ENCODE data around the gene AHRR.
"Not testable (repeated sequence)": the region's sequence is repeated elsewhere in the genome, so short reads cannot be mapped to it uniquely, and the experiment has no call there.

AHRR gene

GRCh38 chr5:306011-306805 lies 15.3 kb upstream of the AHRR start:
- DNase-seq = no peak

- no peak for DNase-seq
Observed at GRCh38 chr5:307306-307705, 14.2 kb upstream of the AHRR start.

DNA sequence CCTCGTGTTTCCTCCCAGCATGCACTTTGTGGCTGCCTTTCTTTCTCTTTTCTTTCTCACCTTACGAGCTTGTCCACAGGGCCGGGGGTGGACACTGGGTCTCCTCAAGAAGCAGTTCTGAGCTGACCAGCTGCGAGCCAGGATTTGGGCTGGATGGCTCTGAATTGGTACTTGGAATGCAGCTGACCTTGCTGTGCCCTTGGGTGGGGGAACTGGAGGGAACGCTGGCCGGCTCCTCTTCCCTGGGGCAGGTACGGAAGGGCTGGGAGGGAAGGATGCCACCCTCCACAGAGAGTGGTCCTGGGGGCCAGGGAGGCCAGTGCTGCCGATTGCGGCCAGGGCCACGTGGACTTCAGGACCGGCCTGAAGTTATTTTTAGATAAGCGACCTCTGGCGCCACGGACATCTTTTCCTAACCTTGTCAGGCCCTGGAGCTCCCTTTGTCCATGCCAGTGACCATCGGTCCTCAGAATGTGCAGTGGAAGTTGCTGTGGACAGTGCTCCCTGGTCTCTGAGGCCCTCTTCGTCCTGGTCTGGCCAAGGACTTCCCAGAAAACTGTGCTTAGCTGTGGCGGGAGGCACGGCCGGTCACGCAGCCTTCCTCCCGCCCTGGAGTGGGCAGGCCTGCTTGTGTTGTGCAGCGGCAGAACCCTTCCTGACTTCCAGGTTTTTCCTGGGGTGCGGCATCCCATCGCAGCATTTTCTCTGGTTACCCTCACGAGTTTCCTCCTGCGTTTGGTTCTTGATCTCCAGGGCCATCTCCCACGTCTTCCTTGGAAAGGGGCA lies 13.5 kb upstream of the AHRR start:
- peak; percentile 29 for DNase-seq

- DNase-seq = peak; percentile 42
Observed at GRCh38 chr5:308672-309271, 12.7 kb upstream of the AHRR start.

GRCh38 chr5:309831-310230 lies 11.7 kb upstream of the AHRR start:
- DNase-seq = not testable (repeated sequence)

- DNase-seq = no peak
Observed at GRCh38 chr5:310516-310915, 11.0 kb upstream of the AHRR start.

DNA sequence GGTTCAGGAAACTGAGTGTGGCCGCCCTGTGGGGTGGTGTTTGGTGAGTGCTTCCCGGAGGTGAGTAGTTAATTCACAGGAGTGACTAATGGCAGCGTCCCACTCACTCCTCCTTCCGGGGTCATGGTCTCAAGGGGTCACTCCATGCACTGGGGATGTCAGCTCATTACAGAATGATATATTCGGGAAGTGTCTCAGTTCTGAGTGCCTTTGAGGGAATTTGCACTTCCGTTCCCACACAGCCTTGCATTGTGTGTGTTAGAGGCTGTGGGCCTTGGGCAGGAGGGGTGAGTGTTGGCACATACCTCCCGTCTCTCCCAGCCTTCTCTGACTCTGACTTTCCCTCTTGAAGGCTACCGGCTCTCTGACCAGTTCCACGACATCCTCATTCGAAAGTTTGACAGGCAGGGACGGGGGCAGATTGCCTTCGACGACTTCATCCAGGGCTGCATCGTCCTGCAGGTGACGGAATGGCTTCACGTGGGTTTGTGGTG lies 10.5 kb upstream of the AHRR start:
- DNase-seq = no peak

GRCh38 chr5:311963-312362 lies 9.6 kb upstream of the AHRR start:
- no peak for DNase-seq

DNA sequence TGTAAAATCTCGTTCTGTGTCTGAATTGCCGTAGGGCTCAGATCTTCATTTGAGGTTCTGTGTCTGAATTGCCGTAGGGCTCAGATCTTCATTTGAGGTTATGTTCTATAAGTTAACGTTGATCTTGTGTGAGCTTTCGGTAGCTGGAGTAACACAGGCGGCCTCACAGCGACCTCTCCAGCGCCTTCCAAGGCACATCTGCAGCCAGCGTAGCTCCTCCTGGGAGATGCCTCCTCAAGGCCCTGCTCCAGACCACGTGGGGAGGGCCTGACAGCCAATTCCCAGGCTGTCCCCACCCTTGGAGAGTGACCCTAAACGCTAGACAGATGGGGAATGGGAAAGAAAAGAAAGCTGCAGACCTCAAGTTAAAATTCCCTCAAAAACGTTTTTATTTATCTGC lies 8.7 kb upstream of the AHRR start:
- DNase-seq = no peak

DNA sequence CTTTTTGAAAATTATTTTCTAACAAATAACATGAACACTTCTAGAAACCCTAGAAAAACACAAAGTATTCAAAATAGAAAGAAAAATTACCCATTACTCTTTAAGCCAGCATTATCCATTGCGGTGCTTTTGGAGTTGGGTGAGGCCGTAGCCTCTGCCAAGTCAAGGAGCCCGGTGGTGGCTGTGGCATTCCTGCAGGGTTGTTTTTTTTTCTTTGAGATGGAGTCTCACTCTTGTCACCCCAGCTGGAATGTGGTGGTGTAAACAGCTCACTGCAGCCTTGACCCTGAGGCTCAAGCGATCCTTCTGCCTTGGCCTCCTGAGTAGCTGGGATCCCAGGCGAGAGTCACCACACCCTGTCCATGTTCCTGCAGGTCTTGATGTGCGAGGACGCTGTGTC lies 8.2 kb upstream of the AHRR start:
- DNase-seq = no peak

DNA sequence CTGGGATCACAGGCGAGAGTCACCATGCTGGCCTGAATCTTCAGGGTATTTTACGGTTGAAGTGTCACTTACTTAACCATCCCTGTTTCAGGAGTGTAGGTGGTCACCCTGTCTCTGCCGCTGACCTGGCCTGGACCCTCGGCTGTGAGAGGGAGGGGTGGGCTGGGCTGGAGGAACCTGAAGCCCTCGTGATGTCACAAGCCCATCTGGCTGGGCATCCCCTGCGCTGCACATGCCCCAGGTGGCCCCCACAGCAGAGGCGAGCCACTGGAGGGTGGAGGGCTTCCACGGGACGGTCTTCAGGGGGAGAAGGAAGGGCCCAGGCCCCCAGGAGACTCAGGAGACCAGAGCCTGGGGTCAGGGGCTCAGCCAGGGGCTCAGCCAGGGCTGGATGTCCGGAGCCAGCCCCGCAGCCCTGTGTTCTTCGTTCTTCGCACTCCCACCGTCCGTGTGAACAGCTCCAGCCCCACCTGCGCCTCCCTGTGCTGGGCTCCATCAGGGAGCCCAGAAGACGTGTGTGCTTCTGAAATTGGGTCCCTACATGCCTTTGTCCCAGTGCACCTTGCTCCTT lies 7.6 kb upstream of the AHRR start:
- DNase-seq = no peak

GRCh38 chr5:314676-315487 lies 6.6 kb upstream of the AHRR start:
- DNase-seq = no peak

DNA sequence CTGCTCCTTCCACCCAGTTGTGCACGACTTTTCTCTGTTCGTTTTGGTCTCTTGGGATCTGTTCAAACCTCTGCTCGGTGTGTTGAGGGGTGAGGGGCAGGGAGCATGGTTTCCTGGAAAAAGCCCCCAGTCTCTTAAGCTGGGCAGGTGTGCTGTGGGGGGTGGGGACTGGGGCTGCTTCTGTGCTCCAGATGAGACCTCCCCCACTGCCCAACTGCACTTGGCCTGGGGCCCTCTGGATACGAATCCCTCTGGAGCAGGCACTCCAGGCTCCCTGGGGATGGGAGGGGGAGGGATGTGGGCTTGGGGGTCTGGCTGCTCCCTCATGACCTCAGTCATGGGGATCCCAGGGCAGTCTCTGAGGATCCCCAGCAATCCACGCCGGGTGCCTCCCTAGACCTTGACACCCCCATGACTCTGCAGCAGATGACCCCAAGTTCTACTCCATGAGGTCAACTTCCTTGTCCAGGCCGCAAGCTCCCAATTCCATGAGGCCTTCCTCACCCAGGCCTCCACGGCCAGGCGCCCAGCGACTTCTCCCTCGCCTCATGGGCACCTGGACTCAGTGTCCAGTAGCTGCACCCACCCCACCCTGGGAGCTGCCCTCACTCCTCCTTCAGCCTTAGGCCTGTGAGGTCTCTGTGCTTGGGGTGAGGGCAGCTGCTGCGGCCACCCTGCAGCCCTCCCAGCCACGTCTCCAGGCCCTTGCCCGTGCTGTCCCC lies 5.9 kb upstream of the AHRR start:
- no peak for DNase-seq

DNA sequence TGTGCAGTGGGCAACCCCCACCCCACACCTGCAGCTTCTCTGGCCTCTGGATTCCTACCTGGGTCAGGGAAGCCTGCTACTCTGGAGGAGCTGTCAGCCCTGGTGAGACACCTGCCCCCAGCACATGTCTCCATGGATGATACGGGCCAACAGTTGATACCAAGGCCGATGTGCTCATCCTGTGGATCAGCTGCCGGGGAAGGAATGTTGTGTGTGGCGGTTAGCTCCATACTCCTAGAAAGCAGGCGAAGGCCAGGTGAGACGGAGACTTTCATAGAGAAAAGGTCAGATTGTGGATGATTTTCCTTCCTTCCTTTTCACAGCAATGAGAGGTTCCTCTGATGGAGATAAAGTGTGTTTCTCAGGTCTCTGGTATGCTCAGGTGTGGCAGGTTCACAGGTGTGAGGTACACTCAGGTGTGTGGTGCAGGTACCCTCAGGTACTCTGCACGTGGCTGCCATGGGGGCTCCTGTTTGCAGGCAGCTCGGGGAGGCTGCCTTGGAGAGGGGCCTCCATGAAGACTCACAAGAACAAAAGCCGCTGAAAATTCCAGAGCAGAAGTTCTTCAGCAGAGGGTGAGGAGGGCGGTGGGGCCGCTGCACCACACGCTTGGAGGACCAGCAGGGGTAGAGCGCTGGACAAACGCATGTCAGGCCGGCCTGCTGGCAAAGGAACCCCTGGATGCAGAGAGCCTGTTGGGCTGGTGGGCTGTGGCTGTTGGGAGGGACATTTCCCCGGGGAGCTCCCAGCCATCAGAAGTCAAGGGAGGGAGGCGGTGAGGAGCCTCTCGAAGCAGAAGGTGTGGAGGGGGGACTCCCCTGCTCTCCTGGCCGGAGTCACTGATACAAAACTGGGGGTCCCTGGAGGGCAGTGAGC lies 5.1 kb upstream of the AHRR start:
- DNase-seq = peak; percentile 48

- DNase-seq = peak; percentile 83
Observed at GRCh38 chr5:317086-317811, 4.3 kb upstream of the AHRR start.

GRCh38 chr5:318341-318897 lies 3.1 kb upstream of the AHRR start:
- no peak for DNase-seq

- DNase-seq = no peak
Observed at GRCh38 chr5:318931-319601, 2.4 kb upstream of the AHRR start.

- no peak for DNase-seq
Observed at GRCh38 chr5:320524-321229, 837 bp upstream of the AHRR start.
